GM21576 (cell line): ENCODE results near the gene VANGL2.
"Not testable (repeated sequence)": the region's sequence is repeated elsewhere in the genome, so short reads cannot be mapped to it uniquely, and the experiment has no call there.

Source experiments
- ATAC-seq: cut with Tn5 transposase; IDR thresholded peaks from one replicate; pipeline ENCODE4 v1.9.1; 2021; ENCODE audit warnings: mild to moderate bottlenecking, moderate library complexity; ENCODE audit not compliant: unreplicated experiment

Gene VANGL2

GRCh38 chr1:160370561-160371345 lies 29.6 kb upstream of the VANGL2 start:
- no peak for ATAC-seq

GRCh38 chr1:160371346-160371631 lies 29.1 kb upstream of the VANGL2 start:
- no peak for ATAC-seq

DNA sequence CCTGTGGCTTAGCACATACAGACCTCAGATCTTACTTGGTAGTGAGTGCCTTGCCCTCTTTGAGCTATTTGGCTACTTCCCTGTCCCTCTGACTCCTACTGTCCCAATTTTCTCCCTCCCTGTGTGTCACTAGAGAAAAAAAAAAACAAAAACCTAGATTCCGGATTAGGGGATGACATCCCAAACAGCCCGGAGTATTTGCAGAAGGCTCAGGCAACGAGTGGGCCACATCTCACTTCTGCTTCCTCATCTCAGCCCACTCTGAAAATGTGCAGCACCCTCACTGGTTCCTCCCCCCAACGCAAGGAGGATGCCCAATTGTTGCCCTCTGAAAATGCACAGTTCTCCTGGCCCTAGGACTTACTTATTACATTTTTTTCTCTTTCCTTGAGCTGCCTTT lies 28.6 kb upstream of the VANGL2 start:
- no peak for ATAC-seq

DNA sequence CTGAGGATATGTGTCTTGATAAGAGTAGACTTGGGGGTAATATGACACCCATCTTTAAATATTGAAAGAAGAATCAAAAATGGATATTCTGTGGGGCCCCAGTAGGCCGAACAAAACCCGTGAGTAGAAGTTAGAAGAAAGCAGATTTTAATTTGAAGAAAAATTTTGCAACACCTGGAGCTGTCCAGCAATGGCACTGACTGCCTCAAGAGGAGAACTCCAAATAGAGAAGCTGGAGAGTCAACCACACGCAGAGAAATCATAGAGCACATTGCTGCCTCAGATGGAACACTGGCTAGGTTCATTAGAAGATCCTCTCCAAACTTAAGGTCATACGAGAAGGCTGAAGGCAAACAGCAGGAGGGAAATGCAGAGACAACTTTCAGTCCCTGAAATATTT lies 26.7 kb upstream of the VANGL2 start:
- ATAC-seq, result no peak

DNA sequence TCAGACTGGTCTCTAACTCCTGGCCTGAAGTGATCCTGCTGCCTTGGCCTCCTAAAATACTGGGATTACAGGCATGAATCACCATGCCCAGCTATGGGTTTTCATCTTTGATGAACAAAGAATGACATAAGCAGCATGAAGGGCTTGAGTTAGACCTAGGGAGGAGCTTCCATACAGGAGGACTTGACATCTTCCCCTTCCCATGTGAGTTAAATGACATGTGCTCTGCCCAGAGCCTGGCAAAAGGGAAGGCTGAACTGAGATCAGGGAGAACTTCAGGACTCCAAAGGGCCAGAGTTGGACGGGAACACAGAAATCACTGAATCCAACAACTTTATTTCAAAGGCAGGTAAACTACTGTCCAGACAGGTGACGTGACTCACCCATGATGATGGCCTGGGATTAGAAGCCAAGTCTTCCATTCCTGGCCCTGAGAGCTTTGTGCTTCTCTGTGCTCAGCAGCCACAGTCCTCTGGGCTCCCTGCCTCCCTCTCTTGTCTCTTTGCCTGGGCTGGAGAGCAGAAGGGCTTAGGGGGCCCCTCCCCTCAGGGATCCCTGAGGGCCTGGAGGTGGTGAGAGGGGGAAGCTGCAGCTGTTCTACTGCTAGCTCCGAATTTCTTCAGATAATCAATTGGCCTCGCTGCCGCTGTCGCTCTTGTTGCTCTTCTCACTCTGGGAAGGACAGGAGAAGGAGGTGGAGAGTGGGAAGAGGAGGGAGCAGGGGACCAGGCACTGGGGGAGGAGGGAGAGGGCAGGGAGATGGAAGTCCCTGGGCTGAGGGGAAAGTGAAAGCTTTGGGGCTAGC lies 25.9 kb upstream of the VANGL2 start:
- no peak for ATAC-seq

GRCh38 chr1:160375788-160376524 lies 24.4 kb upstream of the VANGL2 start:
- no peak for ATAC-seq

- ATAC-seq, result no peak
Measured at GRCh38 chr1:160376525-160377131, 23.7 kb upstream of the VANGL2 start.

DNA sequence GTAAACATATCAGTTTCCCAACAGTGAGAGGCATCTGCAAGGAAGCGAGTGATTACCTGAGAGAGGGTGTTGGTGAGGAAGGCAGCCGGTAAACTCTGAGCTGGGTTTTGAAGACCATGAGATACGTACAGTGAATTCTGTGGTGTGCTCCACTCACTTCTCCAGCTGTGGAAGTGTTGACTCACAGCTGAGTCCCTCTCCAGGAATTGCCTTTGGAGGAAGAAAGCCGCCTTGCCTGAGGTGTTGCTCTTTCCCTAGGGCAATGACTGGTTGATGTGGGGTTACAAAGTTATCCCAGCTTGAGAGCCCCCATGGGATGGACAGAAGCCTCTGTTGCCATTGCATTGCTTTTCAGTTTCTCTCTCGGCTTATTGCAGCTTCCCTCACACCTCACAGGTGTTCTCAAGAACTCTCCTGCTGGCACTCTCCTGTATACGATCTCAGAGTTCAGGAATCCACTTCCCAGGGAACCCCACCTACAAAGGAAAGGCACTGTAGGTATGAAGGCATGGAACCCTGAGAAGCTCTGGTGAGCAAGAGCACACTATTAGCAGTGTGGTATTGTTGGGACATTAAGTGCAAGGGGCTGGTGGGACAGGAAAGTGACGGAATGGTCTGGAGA lies 22.7 kb upstream of the VANGL2 start:
- ATAC-seq, result no peak

DNA sequence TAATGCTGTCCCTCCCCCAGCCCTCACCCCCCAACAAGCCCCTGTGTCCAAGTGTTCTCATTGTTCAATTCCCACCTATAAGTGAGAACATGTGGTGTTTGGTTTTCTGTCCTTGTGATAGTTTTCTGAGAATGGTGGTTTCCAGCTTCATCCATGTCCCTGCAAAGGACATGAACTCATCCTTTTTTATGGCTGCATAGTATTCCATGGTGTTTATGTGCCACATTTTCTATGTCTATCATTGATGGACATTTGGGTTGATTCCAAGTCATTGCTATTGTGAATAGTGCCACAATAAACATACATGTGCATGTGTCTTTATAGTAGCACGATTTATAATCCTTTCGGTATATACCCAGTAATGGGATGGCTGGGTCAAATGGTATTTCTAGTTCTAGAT lies 15.6 kb upstream of the VANGL2 start:
- ATAC-seq, result not testable (repeated sequence)

GRCh38 chr1:160388406-160388805 lies 12.0 kb upstream of the VANGL2 start:
- not testable (repeated sequence) for ATAC-seq

- ATAC-seq, result no peak
Measured at GRCh38 chr1:160394673-160395072, 5.7 kb upstream of the VANGL2 start.

DNA sequence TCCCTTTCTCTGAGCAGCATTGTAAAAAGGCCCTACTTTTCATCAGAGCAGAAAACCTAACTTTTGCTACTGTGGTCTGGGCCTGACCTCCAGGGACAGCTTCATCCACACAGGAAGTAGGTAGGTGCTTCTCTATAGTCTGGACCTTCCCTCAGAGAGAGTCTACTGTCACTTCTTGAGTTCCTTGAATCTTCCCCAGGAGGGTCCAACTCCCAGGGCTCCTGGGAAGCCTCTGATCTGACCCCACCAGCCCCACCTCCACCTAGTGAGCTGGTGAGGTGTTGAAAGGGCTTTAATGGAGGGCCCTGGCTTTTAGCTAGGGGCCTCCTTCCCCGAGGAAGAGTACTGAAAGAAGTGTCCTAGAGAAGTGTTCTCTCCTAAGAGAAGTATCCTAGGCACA lies 2.7 kb upstream of the VANGL2 start:
- no peak for ATAC-seq

DNA sequence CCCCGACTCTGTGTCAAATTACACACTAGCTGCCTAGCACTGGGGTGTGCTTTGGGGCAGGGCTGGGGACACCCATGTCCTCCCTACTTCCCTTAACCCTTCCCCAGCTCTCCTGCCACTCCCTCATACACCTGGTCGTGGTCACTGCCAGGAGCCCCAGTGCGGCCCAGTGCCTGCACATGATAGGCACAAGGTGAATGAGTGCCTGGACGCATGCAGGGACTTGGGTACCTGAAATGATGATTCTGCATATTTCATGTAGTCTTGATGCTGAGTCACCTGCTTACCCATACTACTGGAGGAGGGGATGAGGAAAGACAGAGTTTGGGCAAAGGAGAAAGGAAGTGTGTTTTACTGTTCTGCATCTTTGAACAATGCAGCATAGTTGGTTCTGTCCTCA lies 1.5 kb upstream of the VANGL2 start:
- no peak for ATAC-seq

DNA sequence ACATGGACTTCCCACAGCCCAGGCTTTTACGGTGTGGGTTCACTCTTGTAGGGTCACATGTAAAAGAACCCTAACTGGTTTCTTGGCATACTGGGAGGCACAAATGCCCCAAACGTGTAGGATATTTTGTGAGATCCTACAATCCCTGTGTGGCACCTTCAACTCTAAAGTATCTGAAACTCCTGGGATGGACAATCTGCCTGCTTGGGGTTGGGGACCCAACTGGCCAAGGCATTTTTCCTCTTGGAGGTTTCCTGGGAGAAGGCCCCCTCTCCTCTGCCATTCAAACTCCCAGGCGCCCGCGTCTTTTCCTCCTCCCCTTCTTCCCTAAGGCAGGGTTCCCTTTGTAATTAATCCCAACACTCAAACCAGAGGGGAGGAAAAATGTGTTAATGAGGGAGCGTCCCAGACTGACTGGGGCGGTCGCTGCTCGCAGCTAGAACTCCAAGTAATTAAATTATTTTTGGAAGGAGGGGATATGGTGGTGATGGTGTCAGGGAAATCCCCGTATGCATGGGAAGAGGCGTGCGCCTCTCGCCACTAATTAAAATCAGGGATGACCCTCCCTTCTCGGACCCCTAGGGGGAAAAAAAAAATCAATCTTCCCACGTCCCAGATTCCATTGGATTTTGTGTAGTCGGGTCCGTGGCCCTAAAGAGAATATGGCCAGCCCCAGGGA lies 681 bp upstream of the VANGL2 start:
- ATAC-seq, result no peak

- ATAC-seq, result no peak
Measured at GRCh38 chr1:160400646-160401486, 502 bp downstream of the VANGL2 start.

DNA sequence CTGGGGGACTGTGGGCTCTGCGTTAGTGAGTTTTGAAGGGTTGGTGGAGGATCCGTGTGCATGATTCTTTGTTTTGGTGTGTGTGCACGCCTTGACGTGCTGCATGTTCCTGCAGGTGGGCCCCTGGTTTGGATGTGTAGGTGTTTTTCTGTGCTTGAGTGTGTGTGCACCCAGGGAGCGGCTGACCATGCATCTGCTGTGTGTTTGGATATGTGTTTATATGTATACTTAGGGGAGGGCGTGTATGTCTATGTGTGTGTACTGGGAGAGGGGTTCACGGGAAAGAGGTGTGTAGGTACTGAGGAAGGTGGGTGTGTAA lies 1.1 kb downstream of the VANGL2 start:
- no peak for ATAC-seq

GRCh38 chr1:160402001-160402795 lies 1.8 kb downstream of the VANGL2 start:
- ATAC-seq, result no peak

GRCh38 chr1:160403244-160403643 lies 2.9 kb downstream of the VANGL2 start:
- no peak for ATAC-seq

DNA sequence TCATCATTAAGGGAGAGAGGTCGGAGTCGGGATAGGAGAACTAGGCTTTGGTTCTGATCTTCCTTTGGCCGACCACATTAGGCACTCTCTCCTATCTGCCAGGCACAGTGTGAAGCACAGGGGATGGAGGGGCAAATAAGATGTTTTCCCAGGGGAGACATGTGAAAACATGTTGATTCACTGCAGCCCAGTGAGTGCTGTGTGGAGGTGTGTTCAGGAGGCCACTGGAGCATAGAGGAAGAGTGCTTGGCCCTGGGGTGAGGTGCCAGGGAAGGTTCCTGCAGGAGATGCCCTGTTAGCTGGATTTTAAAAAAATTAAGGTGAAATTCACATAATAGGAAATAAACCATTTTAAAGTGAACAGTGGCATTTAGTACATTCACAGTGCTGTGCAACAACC lies 3.7 kb downstream of the VANGL2 start:
- no peak for ATAC-seq
